Fibroblast of lung (primary cell): ENCODE measurements around the gene COX10.

ENCODE experiments used
- EZH2 ChIP-seq: IDR thresholded peaks from 2 replicates; pipeline ENCODE4 v1.5.1; 2012; ENCODE audit warnings: low read length, control low read depth, mild to moderate bottlenecking; ENCODE audit errors: missing control alignments
- TF ChIP-seq, protein P1 (sequence below), 2 donors: IDR thresholded peaks in 1 of 2; conservative IDR thresholded peaks in 1 of 2; 1 replicate in 1 of 2; 2 replicates in 1 of 2; pipeline ENCODE4 v1.5.1; 2011 to 2012; ENCODE audit warnings: low read length in 2 of 2, control low read depth in 1 of 2, inconsistent platforms in 1 of 2, low read depth in 1 of 2, mild to moderate bottlenecking in 1 of 2

GRCh38 chr17:14116263-14117024, 47.1 kb downstream of the COX10 start:
- TF ChIP-seq, protein P1, sequence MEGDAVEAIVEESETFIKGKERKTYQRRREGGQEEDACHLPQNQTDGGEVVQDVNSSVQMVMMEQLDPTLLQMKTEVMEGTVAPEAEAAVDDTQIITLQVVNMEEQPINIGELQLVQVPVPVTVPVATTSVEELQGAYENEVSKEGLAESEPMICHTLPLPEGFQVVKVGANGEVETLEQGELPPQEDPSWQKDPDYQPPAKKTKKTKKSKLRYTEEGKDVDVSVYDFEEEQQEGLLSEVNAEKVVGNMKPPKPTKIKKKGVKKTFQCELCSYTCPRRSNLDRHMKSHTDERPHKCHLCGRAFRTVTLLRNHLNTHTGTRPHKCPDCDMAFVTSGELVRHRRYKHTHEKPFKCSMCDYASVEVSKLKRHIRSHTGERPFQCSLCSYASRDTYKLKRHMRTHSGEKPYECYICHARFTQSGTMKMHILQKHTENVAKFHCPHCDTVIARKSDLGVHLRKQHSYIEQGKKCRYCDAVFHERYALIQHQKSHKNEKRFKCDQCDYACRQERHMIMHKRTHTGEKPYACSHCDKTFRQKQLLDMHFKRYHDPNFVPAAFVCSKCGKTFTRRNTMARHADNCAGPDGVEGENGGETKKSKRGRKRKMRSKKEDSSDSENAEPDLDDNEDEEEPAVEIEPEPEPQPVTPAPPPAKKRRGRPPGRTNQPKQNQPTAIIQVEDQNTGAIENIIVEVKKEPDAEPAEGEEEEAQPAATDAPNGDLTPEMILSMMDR (conservative IDR thresholded peaks at IDR 0.05 in 1 of 2, IDR thresholded peaks at IDR 0.05 in 1 of 2; ENCODE audit: low read depth in 1 of 2, low read length in 2 of 2), result no peak
- no peak for TF ChIP-seq EZH2
